ENCODE measurements around the gene DLGAP1.

DNA sequence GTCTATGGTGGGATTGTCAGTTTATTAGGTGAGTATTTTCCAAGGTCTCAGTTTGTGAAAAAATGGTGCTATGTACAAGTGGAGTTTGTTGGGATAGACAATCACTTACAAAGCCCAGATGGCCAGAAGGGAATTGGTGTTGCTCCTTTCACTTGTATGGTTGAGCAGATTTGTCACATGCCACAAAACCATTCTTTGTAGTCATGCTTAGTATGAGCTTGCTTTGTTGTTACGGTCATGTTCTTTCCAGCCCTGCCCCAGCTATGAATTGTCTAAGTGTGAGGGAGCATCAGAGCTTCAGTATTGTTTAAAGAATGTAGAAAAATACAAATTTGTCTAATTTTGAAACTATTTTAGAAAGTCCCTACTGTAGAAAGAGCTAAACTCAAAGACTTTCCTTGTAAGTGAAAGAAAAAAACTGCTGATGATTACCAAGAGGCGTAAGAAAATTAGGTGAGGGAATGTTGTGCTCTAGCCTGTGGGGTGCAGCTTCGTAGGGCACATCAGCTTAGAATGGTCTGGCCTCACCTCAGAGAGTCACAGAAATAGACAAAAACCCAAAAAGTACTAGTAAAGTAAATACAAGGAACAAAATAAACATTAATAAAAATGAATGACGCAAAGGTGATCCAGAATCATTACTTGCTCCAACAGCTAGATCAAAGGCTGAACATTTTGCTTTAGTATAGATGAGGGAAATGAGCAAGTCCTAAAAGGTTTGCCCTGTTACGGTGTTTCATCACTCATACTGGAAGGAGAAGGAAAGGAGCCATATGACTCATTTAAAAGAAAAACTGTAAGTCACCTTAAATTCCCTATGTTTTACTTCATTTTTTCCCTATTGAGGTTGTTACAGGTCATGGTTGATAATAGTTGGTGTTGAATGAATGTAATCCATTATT is 995.9 kb downstream of the DLGAP1 start:
- TF ChIP-seq, protein P1, sequence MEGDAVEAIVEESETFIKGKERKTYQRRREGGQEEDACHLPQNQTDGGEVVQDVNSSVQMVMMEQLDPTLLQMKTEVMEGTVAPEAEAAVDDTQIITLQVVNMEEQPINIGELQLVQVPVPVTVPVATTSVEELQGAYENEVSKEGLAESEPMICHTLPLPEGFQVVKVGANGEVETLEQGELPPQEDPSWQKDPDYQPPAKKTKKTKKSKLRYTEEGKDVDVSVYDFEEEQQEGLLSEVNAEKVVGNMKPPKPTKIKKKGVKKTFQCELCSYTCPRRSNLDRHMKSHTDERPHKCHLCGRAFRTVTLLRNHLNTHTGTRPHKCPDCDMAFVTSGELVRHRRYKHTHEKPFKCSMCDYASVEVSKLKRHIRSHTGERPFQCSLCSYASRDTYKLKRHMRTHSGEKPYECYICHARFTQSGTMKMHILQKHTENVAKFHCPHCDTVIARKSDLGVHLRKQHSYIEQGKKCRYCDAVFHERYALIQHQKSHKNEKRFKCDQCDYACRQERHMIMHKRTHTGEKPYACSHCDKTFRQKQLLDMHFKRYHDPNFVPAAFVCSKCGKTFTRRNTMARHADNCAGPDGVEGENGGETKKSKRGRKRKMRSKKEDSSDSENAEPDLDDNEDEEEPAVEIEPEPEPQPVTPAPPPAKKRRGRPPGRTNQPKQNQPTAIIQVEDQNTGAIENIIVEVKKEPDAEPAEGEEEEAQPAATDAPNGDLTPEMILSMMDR (IDR thresholded peaks at IDR 0.05), result no peak
- TF ChIP-seq POLR2A (IDR thresholded peaks at IDR 0.05) (no peak), POLR2AphosphoS5 (IDR thresholded peaks at IDR 0.05; ENCODE audit: insufficient read depth in 1 of 2, low read depth in 1 of 2) (no peak)
